Trophoblast cell (in vitro differentiated cells and primary cell): ENCODE measurements around the gene KIF26A. TPM values are rescaled to one million over a fixed set of nuclear protein-coding genes. Genes with fewer than 3 reads are reported as not detected.
A peak's percentile ranks its signal among the peaks of the same experiment; 100 is the strongest.

Experiments used
- DNase-seq, 2 donors: peaks; one replicate each; pipeline ENCODE4 v3.0.0-alpha.2; 2016
- H2AFZ ChIP-seq: 2 replicates; pipeline ENCODE4 v1.6.1; 2013; ENCODE audit warnings: low read length, moderate library complexity, mild to moderate bottlenecking; ENCODE audit not compliant: insufficient read depth, poor library complexity
- H2AK5ac ChIP-seq: 2 replicates; pipeline ENCODE4 v1.6.1; 2013; ENCODE audit warnings: mild to moderate bottlenecking, low read length
- H2BK120ac ChIP-seq: 2 replicates; pipeline ENCODE4 v1.6.1; 2013; ENCODE audit warnings: low read length, mild to moderate bottlenecking, moderate library complexity; ENCODE audit not compliant: insufficient read depth, poor library complexity
- H2BK12ac ChIP-seq: 2 replicates; pipeline ENCODE4 v1.6.1; 2013; ENCODE audit warnings: mild to moderate bottlenecking, low read length, moderate library complexity
- H2BK5ac ChIP-seq: 2 replicates; pipeline ENCODE4 v1.6.1; 2013; ENCODE audit warnings: low read length, low read depth, moderate library complexity, mild to moderate bottlenecking; ENCODE audit not compliant: poor library complexity
- H3K14ac ChIP-seq: 2 replicates; pipeline ENCODE4 v1.6.1; 2013; ENCODE audit warnings: mild to moderate bottlenecking, low read length
- H3K18ac ChIP-seq: 2 replicates; pipeline ENCODE4 v1.6.1; 2013; ENCODE audit warnings: mild to moderate bottlenecking, low read length
- H3K23ac ChIP-seq: 2 replicates; pipeline ENCODE4 v1.6.1; 2013; ENCODE audit warnings: low read length
- H3K27ac ChIP-seq: 2 replicates; pipeline ENCODE4 v1.5.1; 2013; ENCODE audit warnings: low read depth, mild to moderate bottlenecking, inconsistent platforms, low read length, moderate library complexity
- H3K27me3 ChIP-seq: 2 replicates; pipeline ENCODE4 v1.6.1; 2013; ENCODE audit warnings: inconsistent platforms, mild to moderate bottlenecking, low read length, moderate library complexity; ENCODE audit not compliant: insufficient read depth
- H3K36me3 ChIP-seq, 2 experiments: 1 replicate in 1 of 2; 2 replicates in 1 of 2; pipeline ENCODE4 v1.6.1; 2013; ENCODE audit warnings: low read length in 2 of 2, mild to moderate bottlenecking in 2 of 2, moderate library complexity in 1 of 2; ENCODE audit not compliant: insufficient read depth in 2 of 2, control insufficient read depth in 1 of 2
- H3K4ac ChIP-seq: 2 replicates; pipeline ENCODE4 v1.6.1; 2013; ENCODE audit warnings: low read depth, mild to moderate bottlenecking, low read length, moderate library complexity
- H3K4me1 ChIP-seq, 2 experiments: 1 replicate in 1 of 2; 2 replicates in 1 of 2; pipeline ENCODE4 v1.6.1; 2013; ENCODE audit warnings: low read length in 2 of 2, mild to moderate bottlenecking in 2 of 2, moderate library complexity in 1 of 2; ENCODE audit not compliant: insufficient read depth in 2 of 2, control insufficient read depth in 1 of 2
- H3K4me2 ChIP-seq: 2 replicates; pipeline ENCODE4 v1.6.1; 2013; ENCODE audit warnings: inconsistent platforms, mild to moderate bottlenecking, low read length, moderate library complexity
- H3K4me3 ChIP-seq: 2 replicates; pipeline ENCODE4 v1.5.1; 2013; ENCODE audit warnings: mild to moderate bottlenecking, low read depth, low read length, inconsistent platforms
- H3K79me1 ChIP-seq: one replicate; pipeline ENCODE4 v1.6.1; 2013; ENCODE audit warnings: low read length
- H3K79me2 ChIP-seq: 2 replicates; pipeline ENCODE4 v1.6.1; 2013; ENCODE audit warnings: low read length, mild to moderate bottlenecking; ENCODE audit not compliant: control insufficient read depth, insufficient read depth, poor library complexity
- H3K9ac ChIP-seq: 2 replicates; pipeline ENCODE4 v1.6.1; 2013; ENCODE audit warnings: mild to moderate bottlenecking, low read length
- H3K9me3 ChIP-seq: 2 replicates; pipeline ENCODE4 v1.6.1; 2013; ENCODE audit warnings: low read depth, mild to moderate bottlenecking, control low read depth, inconsistent platforms, low read length; ENCODE audit not compliant: insufficient read depth
- H4K12ac ChIP-seq: 2 replicates; pipeline ENCODE4 v1.6.1; 2013; ENCODE audit warnings: low read depth, mild to moderate bottlenecking, low read length, moderate library complexity
- H4K8ac ChIP-seq: 2 replicates; pipeline ENCODE4 v1.6.1; 2013; ENCODE audit warnings: low read depth, mild to moderate bottlenecking, low read length, moderate library complexity
- H4K91ac ChIP-seq: one replicate; pipeline ENCODE4 v1.6.1; 2013; ENCODE audit warnings: low read depth, mild to moderate bottlenecking, low read length, moderate library complexity
- WGBS: extraction: QIAGEN DNeasy Blood & Tissue Kit; methylation state at CpG from one replicate; pipeline ENCODE4 v1.1.7; 2013; ENCODE audit warnings: missing lambda C conversion rate; ENCODE audit not compliant: insufficient read length, insufficient coverage; ENCODE audit errors: extremely low coverage; 5-methylcytosine and 5-hydroxymethylcytosine counted together
- polyA plus RNA-seq: library from polyadenylated mRNA; stranded (reverse); fragments of 200-250 nt; gene quantifications from 2 replicates; pipeline ENCODE4 v1.2.3, GENCODE V29; 2013

Gene KIF26A
- 3.4 and 3.6 TPM in 2 replicates for polyA plus RNA-seq

GRCh38 chr14:104138098-104138717, at the start of gene KIF26A:
Gene KIF26A (plus strand): TSS chr14:104138587. CDS start chr14:104138723, 136 bp downstream.
- Histone ChIP-seq H3K27ac (no peak within 1 kb of the TSS), H3K9ac (no peak within 1 kb of the TSS), H3K36me3 (no peaks in the 10 kb centered on the region), H2BK120ac (peak within 1 kb of the TSS; percentile 30), H2AK5ac (peak within 1 kb of the TSS; percentile 26), H3K18ac (peak within 1 kb of the TSS; percentile 59), H3K9me3 (peaks cover 7% of the 10 kb centered on the region), H2BK12ac (peak within 1 kb of the TSS; percentile 21), H4K8ac (peak within 1 kb of the TSS; percentile 65), H3K4ac (peak within 1 kb of the TSS; percentile 32), H3K79me1 (peaks cover 2% of the 10 kb centered on the region), H3K27me3 (peaks cover 25% of the 10 kb centered on the region), H3K4me3 (peak within 1 kb of the TSS; percentile 67), H3K4me2 (peak within 1 kb of the TSS; percentile 97), H3K14ac (peak within 1 kb of the TSS; percentile 39), H3K79me2 (peaks cover 2% of the 10 kb centered on the region), H3K4me1 (peaks cover 8 to 25% of the 10 kb centered on the region in 2 experiments), H4K91ac (peak within 1 kb of the TSS; percentile 67), H2AFZ (peak within 1 kb of the TSS; percentile 77), H4K12ac (no peak within 1 kb of the TSS), H3K23ac (no peak within 1 kb of the TSS), H2BK5ac (no peak within 1 kb of the TSS)
- peak in 1 of 2 donors; percentile 25 for DNase-seq
- no CpG with 5 or more reads among the region's 77 CpGs for WGBS

GRCh38 chr14:104090071-104090748, 48.2 kb upstream of the KIF26A start:
- H3K9me3 ChIP-seq: peaks cover 2% of the 10 kb centered on the region
- H2BK120ac ChIP-seq: no peak overlapping the region
- no peaks in the 10 kb centered on the region for H3K27me3 ChIP-seq
- H3K4me2 ChIP-seq: no peak overlapping the region
- no peaks in the 10 kb centered on the region for H3K79me2 ChIP-seq
- H3K14ac ChIP-seq: no peak overlapping the region
- no peak overlapping the region for H3K23ac ChIP-seq
- H3K9ac ChIP-seq: no peak overlapping the region
- no peak overlapping the region for H3K4me3 ChIP-seq
- H3K4ac ChIP-seq: no peak overlapping the region
- H2AK5ac ChIP-seq: no peak overlapping the region
- no peak overlapping the region for H2BK5ac ChIP-seq
- H4K8ac ChIP-seq: no peak overlapping the region
- H4K12ac ChIP-seq: no peak overlapping the region
- no peaks in the 10 kb centered on the region for H3K36me3 ChIP-seq
- no peaks in the 10 kb centered on the region for H3K79me1 ChIP-seq
- H2AFZ ChIP-seq: no peak overlapping the region
- H4K91ac ChIP-seq: no peak overlapping the region
- DNase-seq: no peak
- no peak overlapping the region for H3K27ac ChIP-seq
- no peak overlapping the region for H3K18ac ChIP-seq
- H3K4me1 ChIP-seq: no peaks in the 10 kb centered on the region
- no peak overlapping the region for H2BK12ac ChIP-seq
- no CpG with 5 or more reads among the region's 20 CpGs for WGBS

GRCh38 chr14:104091061-104091926, 47.1 kb upstream of the KIF26A start:
- Histone ChIP-seq H3K27me3 (no peaks in the 10 kb centered on the region), H3K79me2 (no peaks in the 10 kb centered on the region), H4K8ac (no peak overlapping the region), H2AK5ac (no peak overlapping the region), H3K4me3 (no peak overlapping the region), H3K14ac (no peak overlapping the region), H3K9me3 (peaks cover 2% of the 10 kb centered on the region), H3K18ac (no peak overlapping the region), H3K23ac (no peak overlapping the region), H3K27ac (no peak overlapping the region), H2BK12ac (no peak overlapping the region), H4K91ac (no peak overlapping the region), H2BK120ac (no peak overlapping the region), H3K4me1 (no peaks in the 10 kb centered on the region), H3K4ac (no peak overlapping the region), H3K9ac (no peak overlapping the region), H2AFZ (no peak overlapping the region), H3K79me1 (no peaks in the 10 kb centered on the region), H3K36me3 (no peaks in the 10 kb centered on the region), H3K4me2 (no peak overlapping the region), H4K12ac (no peak overlapping the region), H2BK5ac (no peak overlapping the region)
- WGBS: no CpG with 5 or more reads among the region's 26 CpGs
- DNase-seq: no peak

- no peak overlapping the region for H3K4me2 ChIP-seq
- H2BK12ac ChIP-seq: no peak overlapping the region
- no peak overlapping the region for H3K18ac ChIP-seq
- no peak overlapping the region for H3K4ac ChIP-seq
- no peak overlapping the region for H3K9ac ChIP-seq
- whole genome bisulfite sequencing: no CpG with 5 or more reads among the region's 23 CpGs
- H2AFZ ChIP-seq: no peak overlapping the region
- no peaks in the 10 kb centered on the region for H3K79me1 ChIP-seq
- no peak overlapping the region for H2AK5ac ChIP-seq
- H2BK120ac ChIP-seq: no peak overlapping the region
- H4K91ac ChIP-seq: no peak overlapping the region
- peaks cover 2% of the 10 kb centered on the region for H3K9me3 ChIP-seq
- H2BK5ac ChIP-seq: no peak overlapping the region
- no peaks in the 10 kb centered on the region for H3K36me3 ChIP-seq
- no peaks in the 10 kb centered on the region for H3K4me1 ChIP-seq
- DNase-seq: no peak
- no peak overlapping the region for H3K14ac ChIP-seq
- no peaks in the 10 kb centered on the region for H3K27me3 ChIP-seq
- no peak overlapping the region for H3K4me3 ChIP-seq
- H3K27ac ChIP-seq: no peak overlapping the region
- no peak overlapping the region for H4K12ac ChIP-seq
- no peaks in the 10 kb centered on the region for H3K79me2 ChIP-seq
- no peak overlapping the region for H3K23ac ChIP-seq
- no peak overlapping the region for H4K8ac ChIP-seq
These were observed 46.2 kb upstream of the KIF26A start for GRCh38 chr14:104091927-104092771.
